Lower leg skin (tissue), 4 donors: ENCODE measurements around the gene GRM7. TPM values are rescaled to one million over a fixed set of nuclear protein-coding genes. Genes with fewer than 3 reads are reported as not detected.

Source experiments
- DNase-seq, 2 donors: peaks; one replicate each; pipeline ENCODE4 v3.0.0-alpha.2; 2019; ENCODE audit warnings: low spot score in 2 of 2
- H3K4me3 ChIP-seq: fragments of 200-600 bp; sonication (generic); 2 replicates; pipeline ENCODE4 v1.5.1; 2017; ENCODE audit warnings: mild to moderate bottlenecking, low read depth; ENCODE audit not compliant: poor library complexity, severe bottlenecking
- POLR2A ChIP-seq, 2 donors: fragments of 450-650 bp; IDR thresholded peaks; one replicate each; pipeline ENCODE4 v1.6.1; 2016 to 2017; ENCODE audit warnings: antibody characterized with exemption in 2 of 2, mild to moderate bottlenecking in 1 of 2, moderate library complexity in 1 of 2
- WGBS, 2 donors: methylation state at CpG; one replicate each; pipeline ENCODE4 v1.1.5; 2018; 5-methylcytosine and 5-hydroxymethylcytosine counted together
- intact Hi-C: fragments of 100-400 bp; cut with DNase I; formaldehyde crosslinking; loops from one replicate; pipeline ENCODE4 v1.15.0; 2023; ENCODE audit warnings: low total_unique reads
- total RNA-seq, 4 donors: library from RNA; depleted of rRNA; stranded (reverse); fragments of >200 nt; gene quantifications; one replicate each; pipeline ENCODE4 v1.1.0, GENCODE V29; 2016
- TF ChIP-seq, protein P1 (sequence below), 3 donors: fragments of 450-650 bp; IDR thresholded peaks; one replicate each; pipeline ENCODE4 v1.5.1; 2016; ENCODE audit warnings: antibody characterized with exemption in 3 of 3, mild to moderate bottlenecking in 3 of 3, moderate library complexity in 2 of 3

GRM7 gene
- total RNA-seq, 4 donors from 2014 or later: 0.32 TPM; not detected in 3

DNA sequence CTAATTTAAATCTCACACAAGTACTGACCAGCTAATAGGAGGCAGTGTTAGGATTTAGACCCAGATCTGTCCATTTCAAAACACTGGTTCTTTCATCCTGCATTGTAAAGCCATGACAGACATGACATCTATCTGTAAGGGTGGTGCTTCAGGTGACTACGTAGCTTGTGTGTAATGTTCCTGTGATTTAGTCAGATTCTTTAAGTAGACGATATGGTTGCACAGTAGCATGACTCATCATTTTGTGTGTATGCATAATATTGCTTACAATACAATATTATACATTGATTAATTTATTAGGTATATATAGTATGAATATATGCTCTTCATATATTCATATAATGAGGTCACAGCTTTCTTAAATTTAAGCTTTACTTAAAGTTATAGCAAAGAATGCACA, 628.5 kb downstream of the GRM7 start:
- no peak for DNase-seq
- TF ChIP-seq POLR2A (IDR thresholded peaks at IDR 0.05): no peak
- TF ChIP-seq, protein P1, sequence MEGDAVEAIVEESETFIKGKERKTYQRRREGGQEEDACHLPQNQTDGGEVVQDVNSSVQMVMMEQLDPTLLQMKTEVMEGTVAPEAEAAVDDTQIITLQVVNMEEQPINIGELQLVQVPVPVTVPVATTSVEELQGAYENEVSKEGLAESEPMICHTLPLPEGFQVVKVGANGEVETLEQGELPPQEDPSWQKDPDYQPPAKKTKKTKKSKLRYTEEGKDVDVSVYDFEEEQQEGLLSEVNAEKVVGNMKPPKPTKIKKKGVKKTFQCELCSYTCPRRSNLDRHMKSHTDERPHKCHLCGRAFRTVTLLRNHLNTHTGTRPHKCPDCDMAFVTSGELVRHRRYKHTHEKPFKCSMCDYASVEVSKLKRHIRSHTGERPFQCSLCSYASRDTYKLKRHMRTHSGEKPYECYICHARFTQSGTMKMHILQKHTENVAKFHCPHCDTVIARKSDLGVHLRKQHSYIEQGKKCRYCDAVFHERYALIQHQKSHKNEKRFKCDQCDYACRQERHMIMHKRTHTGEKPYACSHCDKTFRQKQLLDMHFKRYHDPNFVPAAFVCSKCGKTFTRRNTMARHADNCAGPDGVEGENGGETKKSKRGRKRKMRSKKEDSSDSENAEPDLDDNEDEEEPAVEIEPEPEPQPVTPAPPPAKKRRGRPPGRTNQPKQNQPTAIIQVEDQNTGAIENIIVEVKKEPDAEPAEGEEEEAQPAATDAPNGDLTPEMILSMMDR (IDR thresholded peaks at IDR 0.05): no peak
- WGBS, 2 donors: 79 to 80% methylated on average over 2 of the region's 2 CpGs
- no peak overlapping the region for H3K4me3 ChIP-seq
- intact Hi-C loops: no loop called here

DNA sequence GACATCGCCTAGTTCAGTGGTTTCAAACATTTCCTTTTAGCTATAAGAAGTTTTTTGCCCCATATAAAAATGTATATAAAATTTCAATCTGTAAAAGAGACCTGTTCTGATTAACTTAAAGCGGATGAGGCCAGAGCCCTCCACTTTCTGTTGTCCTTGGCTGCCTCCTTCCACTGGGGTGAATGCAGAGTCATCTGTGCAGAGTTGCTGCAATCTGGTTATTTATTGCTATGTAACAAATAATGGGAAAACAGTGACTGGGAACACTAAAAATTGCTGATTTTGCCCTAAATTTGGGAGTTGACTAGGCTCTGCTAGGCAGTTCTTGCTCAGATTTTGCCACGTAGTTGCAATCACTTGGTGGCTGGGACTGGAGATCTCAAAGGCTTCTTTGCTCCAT, 637.8 kb downstream of the GRM7 start:
- DNase-seq: no peak
- intact Hi-C loops: no loop called here
- TF ChIP-seq, protein P1 (IDR thresholded peaks at IDR 0.05): no peak
- TF ChIP-seq POLR2A (IDR thresholded peaks at IDR 0.05): no peak
- no peak overlapping the region for H3K4me3 ChIP-seq
- WGBS, 2 donors: 74 to 88% methylated on average over 3 of the region's 3 CpGs

- 81 to 82% methylated on average over 4 of the region's 4 CpGs for WGBS, 2 donors
- TF ChIP-seq POLR2A (IDR thresholded peaks at IDR 0.05): no peak
- TF ChIP-seq, protein P1 (IDR thresholded peaks at IDR 0.05): no peak
- intact Hi-C loops: no loop called here
- no peak for DNase-seq
- no peak overlapping the region for H3K4me3 ChIP-seq
These were observed 642.5 kb downstream of the GRM7 start for GRCh38 chr3:7503431-7503830.

DNA sequence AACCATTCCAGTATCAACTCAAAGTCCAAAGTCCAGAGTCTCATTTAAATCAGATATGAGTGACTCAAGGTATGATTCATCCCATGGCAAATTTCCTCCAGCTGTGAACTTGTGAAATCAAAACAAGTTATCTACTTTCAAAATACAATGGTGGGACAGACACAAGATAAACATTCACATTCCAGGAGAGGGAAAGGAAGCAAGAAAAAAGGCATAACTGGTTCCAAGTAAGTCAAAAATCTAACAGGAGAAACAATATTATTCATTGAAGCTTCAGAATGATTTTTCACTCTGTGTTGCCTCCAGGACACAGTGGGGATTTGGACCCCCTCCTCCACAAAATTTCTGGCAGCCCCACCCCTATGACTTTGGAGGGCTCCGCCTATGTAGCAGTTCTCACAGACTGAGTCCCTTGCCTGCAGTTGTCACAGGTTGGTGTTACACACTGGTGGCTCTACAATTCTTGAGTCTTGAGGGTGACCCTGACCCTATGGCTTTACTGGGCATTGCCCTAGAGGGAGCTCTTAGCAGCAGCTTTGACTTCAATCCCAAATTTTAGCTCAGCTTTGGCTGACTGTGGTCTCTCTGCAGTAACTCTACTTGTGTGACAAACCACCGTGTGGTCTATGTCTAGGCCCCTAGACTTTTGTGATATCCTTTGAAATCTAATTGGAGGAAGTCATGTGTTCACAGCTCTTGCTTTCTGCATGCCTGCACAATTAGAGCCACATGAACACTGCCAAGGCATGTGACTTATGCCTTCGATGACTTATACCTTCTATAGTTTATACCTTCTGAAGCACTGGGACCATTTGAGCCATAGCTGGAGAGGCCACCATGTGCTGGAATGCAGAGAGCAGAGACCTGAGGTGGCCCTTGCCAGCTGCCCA, 644.2 kb downstream of the GRM7 start:
- intact Hi-C loops: no loop called here
- no peak for DNase-seq
- WGBS, 2 donors: 74 to 78% methylated on average over 3 of the region's 3 CpGs
- TF ChIP-seq, protein P1 (IDR thresholded peaks at IDR 0.05): no peak
- TF ChIP-seq POLR2A (IDR thresholded peaks at IDR 0.05): no peak
- H3K4me3 ChIP-seq: no peak overlapping the region

- TF ChIP-seq, protein P1 (IDR thresholded peaks at IDR 0.05): no peak
- TF ChIP-seq POLR2A (IDR thresholded peaks at IDR 0.05): no peak
- H3K4me3 ChIP-seq: no peak overlapping the region
- WGBS, 2 donors: 72 to 80% methylated on average over 2 of the region's 2 CpGs
- no peak for DNase-seq
- intact Hi-C loops: no loop called here
These were observed 645.8 kb downstream of the GRM7 start for GRCh38 chr3:7506606-7507180.
